CD4-positive, alpha-beta T cell (primary cell): ENCODE results near the gene PRSS27. TPM values are rescaled to one million over a fixed set of nuclear protein-coding genes. Genes with fewer than 3 reads are reported as not detected.
A peak's percentile ranks its signal among the peaks of the same experiment; 100 is the strongest.
"Not testable (repeated sequence)": the region's sequence is repeated elsewhere in the genome, so short reads cannot be mapped to it uniquely, and the experiment has no call there.

Experiments
- ATAC-seq: fragments of 200-7000 bp; cut with Tn5 transposase; one replicate; pipeline ENCODE4 v1.10.0; 2022; ENCODE audit warnings: mild to moderate bottlenecking; ENCODE audit not compliant: poor library complexity
- CTCF ChIA-PET: fragments of 350-600 bp; sonication (Branson Sonifier 250); formaldehyde crosslinking; loops from one replicate; lab custom pipeline; 2021; ENCODE audit warnings: antibody characterized with exemption, inconsistent platforms; lab: Charles Lee
- POLR2A ChIA-PET: fragments of 350-600 bp; sonication (Branson Sonifier 250); formaldehyde crosslinking; loops from one replicate; lab custom pipeline; 2021; ENCODE audit warnings: antibody characterized with exemption, inconsistent platforms; lab: Charles Lee
- DNase-seq, 14 experiments: peaks; one replicate each; pipeline ENCODE4 v3.0.0-alpha.2; 2013 to 2020; ENCODE audit warnings: mixed read lengths in 2 of 14
- H3K27ac ChIP-seq, 2 donors: one replicate each; pipeline versions ENCODE4 v1.5.1 to v1.7.0; 2013; ENCODE audit warnings: low read length in 2 of 2, low read depth in 1 of 2, mild to moderate bottlenecking in 1 of 2
- H3K27me3 ChIP-seq, 2 experiments: 1 replicate in 1 of 2; 2 replicates in 1 of 2; pipeline versions ENCODE4 v1.6.1 to v1.7.0; 2013; ENCODE audit warnings: low read length in 2 of 2, control low read depth in 1 of 2, mild to moderate bottlenecking in 1 of 2, moderate library complexity in 1 of 2; ENCODE audit not compliant: insufficient read depth in 2 of 2, control insufficient read depth in 1 of 2
- H3K36me3 ChIP-seq: one replicate; pipeline ENCODE4 v1.6.1; 2013; ENCODE audit warnings: low read length, control low read depth; ENCODE audit not compliant: insufficient read depth
- H3K4me1 ChIP-seq: one replicate; pipeline ENCODE4 v1.6.1; 2013; ENCODE audit warnings: low read length, control low read depth; ENCODE audit not compliant: insufficient read depth
- H3K4me3 ChIP-seq: one replicate; pipeline ENCODE4 v1.5.1; 2013; ENCODE audit warnings: mild to moderate bottlenecking, low read length, moderate library complexity
- H3K9me3 ChIP-seq, 2 experiments: 1 replicate in 1 of 2; 2 replicates in 1 of 2; pipeline versions ENCODE4 v1.6.1 to v1.7.0; 2013; ENCODE audit warnings: low read length in 2 of 2, mild to moderate bottlenecking in 2 of 2, control low read depth in 1 of 2, moderate library complexity in 1 of 2; ENCODE audit not compliant: control insufficient read depth in 1 of 2, insufficient read depth in 1 of 2
- H3K27ac Mint-ChIP-seq: one replicate; pipeline ENCODE4 v1.8.0; 2020; ENCODE audit warnings: mixed read lengths
- H3K27me3 Mint-ChIP-seq: one replicate; pipeline ENCODE4 v1.8.0; 2021; ENCODE audit warnings: mixed read lengths
- H3K36me3 Mint-ChIP-seq: one replicate; pipeline ENCODE4 v1.8.0; 2021; ENCODE audit warnings: low read depth, mixed read lengths
- H3K4me1 Mint-ChIP-seq: one replicate; pipeline ENCODE4 v1.8.0; 2021; ENCODE audit warnings: low read depth, mixed read lengths
- H3K4me3 Mint-ChIP-seq: one replicate; pipeline ENCODE4 v1.8.0; 2020; ENCODE audit warnings: mild to moderate bottlenecking, mixed read lengths
- H3K9me3 Mint-ChIP-seq: one replicate; pipeline ENCODE4 v1.8.0; 2020; ENCODE audit warnings: mixed read lengths
- CTCF ChIP-seq: fragments of 200-600 bp; IDR thresholded peaks from one replicate; pipeline ENCODE4 v1.8.0; 2022; ENCODE audit warnings: antibody characterized with exemption, mild to moderate bottlenecking
- intact Hi-C, 2 experiments: fragments of 100-400 bp; cut with DNase I in 1 of 2; cut with micrococcal nuclease in 1 of 2; formaldehyde crosslinking; loops; one replicate each; pipeline versions ENCODE4 v1.15.1 to v1.9.0; 2023 to 2025; cut with DNase I, micrococcal nuclease
- total RNA-seq, 174 experiments: library from RNA in 2 of 174; stranded (reverse) in 2 of 174; gene quantifications; one replicate each; pipeline ENCODE4 v1.2.3 and lab custom pipeline; 2021 to 2026

Gene PRSS27
- total RNA-seq, 2 experiments from 2014 or later = 0.28 to 0.44 TPM

DNA sequence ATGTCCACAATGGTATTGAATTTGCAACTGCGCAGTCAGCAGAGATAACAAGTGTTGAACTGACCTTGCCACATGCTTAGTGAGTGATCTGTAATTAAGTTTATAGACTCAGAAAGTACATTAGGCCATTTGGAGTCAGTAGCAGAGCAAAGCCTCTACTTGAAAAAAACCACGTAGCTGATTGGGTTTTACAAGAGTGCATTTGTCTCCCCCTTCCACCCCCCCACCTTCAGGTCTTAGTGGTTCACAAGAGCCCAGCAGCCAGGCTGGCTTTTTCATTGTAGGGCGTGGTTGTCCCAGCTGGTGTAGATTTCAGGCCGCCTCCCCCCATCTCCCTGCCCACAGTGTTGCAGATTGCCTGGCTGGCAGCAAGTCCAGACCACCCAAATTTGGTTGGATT lies 40.1 kb downstream of the PRSS27 start:
- H3K27me3 ChIP-seq, H3K27ac ChIP-seq, ATAC-seq, POLR2A ChIA-PET, H3K36me3 Mint-ChIP-seq, CTCF ChIA-PET, H3K27ac Mint-ChIP-seq, H3K9me3 ChIP-seq, H3K4me3 Mint-ChIP-seq, H3K36me3 ChIP-seq, H3K27me3 Mint-ChIP-seq, H3K4me3 ChIP-seq, H3K9me3 Mint-ChIP-seq: not testable (repeated sequence)
- intact Hi-C loops = loop anchor here in 1 of 2 experiments (5.0 kb wide), 1 partner anchor 633 kb away; the partner anchor contains the start of genes NTHL1 and TSC2
- peaks cover 24% of the 10 kb centered on the region for H3K4me1 ChIP-seq
- DNase-seq = peak in 1 of 14 experiments; percentile 16
- peaks cover 11% of the 10 kb centered on the region for H3K4me1 Mint-ChIP-seq

DNA sequence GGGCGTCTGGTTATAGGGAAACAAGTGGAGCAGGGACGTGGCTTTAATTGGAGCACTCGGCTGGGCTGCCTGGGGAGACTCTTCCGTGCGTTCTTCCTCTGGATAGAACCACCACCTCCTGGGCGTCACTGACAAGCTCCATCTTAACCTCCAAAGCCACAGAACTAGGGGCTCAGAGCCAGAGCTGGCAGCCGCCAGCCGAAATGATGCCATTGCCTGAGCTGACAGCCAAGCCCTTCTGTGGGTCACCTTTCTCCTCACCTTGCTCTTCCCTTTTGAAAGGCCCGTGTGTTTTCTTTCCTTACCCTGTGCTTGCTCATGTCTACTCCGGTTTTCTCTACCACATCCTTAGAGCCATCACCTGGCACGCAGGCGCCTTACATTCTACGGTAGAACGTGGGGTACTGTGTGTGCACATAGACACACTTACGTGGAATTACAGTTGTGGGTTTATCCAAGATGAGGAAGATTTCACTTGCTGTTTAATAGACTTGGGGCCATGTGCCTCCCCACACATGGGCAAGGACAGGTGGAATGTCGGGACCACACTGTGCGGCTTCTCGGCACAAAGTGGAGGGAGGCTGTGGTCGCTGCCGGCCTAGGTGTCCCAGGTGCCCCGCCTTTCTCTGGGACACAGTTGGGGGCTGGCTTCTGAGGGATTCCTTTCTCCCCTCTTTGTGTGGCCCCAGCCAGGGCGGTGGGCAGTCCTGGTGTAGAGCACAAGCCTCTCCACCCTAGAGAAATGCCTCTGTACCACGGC lies 41.6 kb downstream of the PRSS27 start:
- peaks cover 16% of the 10 kb centered on the region for H3K4me1 Mint-ChIP-seq
- H3K9me3 ChIP-seq, H3K4me3 ChIP-seq, H3K27ac Mint-ChIP-seq, ATAC-seq, H3K9me3 Mint-ChIP-seq, H3K27me3 ChIP-seq, H3K4me3 Mint-ChIP-seq, intact Hi-C loops, H3K27ac ChIP-seq, H3K36me3 ChIP-seq, H3K36me3 Mint-ChIP-seq, CTCF ChIA-PET, DNase-seq, POLR2A ChIA-PET, H3K27me3 Mint-ChIP-seq: not testable (repeated sequence)
- peaks cover 25% of the 10 kb centered on the region for H3K4me1 ChIP-seq

DNA sequence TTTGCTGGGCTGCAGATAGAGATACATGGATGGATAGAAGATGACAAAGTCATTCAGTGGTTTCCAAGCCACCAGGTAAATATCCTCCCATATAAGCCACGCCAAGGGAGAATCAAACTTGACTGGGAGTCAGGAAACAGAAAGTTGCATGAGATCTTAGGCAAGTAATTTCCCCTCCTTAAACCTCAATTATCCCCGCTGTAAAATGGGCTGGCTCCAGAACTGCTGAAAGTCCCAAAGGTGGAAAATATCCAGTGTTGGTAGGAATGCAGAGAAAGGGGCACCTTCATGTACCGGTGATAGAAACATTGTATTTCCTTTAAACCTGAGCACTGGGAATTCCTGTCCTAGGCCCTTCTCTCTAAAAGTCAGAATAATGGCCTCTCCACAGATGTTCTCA lies 43.1 kb downstream of the PRSS27 start:
- CTCF ChIA-PET, H3K36me3 Mint-ChIP-seq, POLR2A ChIA-PET, H3K4me3 ChIP-seq, H3K27me3 Mint-ChIP-seq, intact Hi-C loops, H3K36me3 ChIP-seq, H3K9me3 ChIP-seq, H3K27ac Mint-ChIP-seq, H3K4me1 Mint-ChIP-seq, DNase-seq, H3K27ac ChIP-seq, ATAC-seq, H3K27me3 ChIP-seq, H3K9me3 Mint-ChIP-seq: not testable (repeated sequence)
- H3K4me3 Mint-ChIP-seq = peak overlapping the region; percentile 43
- peaks cover 25% of the 10 kb centered on the region for H3K4me1 ChIP-seq

DNA sequence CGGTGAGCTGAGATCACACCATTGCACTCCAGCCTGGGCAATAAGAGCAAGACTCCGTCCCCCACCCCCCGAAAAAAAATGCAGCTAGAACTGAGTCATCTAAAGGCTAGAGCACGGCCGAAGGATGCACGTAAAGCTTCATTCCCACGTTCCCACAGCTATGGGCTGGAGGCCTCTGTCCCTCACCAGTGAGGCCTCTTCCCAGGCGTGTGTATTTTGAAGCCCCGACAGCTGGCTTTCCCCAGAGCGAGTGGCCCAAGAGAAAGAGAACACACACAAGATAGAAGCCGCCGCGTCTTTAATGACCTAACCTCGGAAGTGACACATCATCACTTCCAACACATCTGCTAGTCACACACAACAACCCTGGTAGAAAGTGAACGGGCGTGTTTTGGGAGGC lies 44.3 kb downstream of the PRSS27 start:
- H3K27ac ChIP-seq = no peak overlapping the region
- H3K36me3 Mint-ChIP-seq = no peaks in the 10 kb centered on the region
- peaks cover 9% of the 10 kb centered on the region for H3K4me1 Mint-ChIP-seq
- POLR2A ChIA-PET = no interaction called here
- CTCF ChIA-PET = no interaction called here
- ATAC-seq = no peak
- intact Hi-C loops = no loop called here
- H3K9me3 ChIP-seq = no peaks in the 10 kb centered on the region
- H3K4me3 Mint-ChIP-seq = peak overlapping the region; percentile 45
- H3K27me3 Mint-ChIP-seq = no peaks in the 10 kb centered on the region
- H3K4me3 ChIP-seq = no peak overlapping the region
- H3K27me3 ChIP-seq = no peaks in the 10 kb centered on the region
- peak in 1 of 14 experiments; percentile 12 for DNase-seq
- H3K4me1 ChIP-seq = peaks cover 29% of the 10 kb centered on the region
- no peak for TF ChIP-seq CTCF
- no peaks in the 10 kb centered on the region for H3K36me3 ChIP-seq
- H3K9me3 Mint-ChIP-seq = no peaks in the 10 kb centered on the region
- H3K27ac Mint-ChIP-seq = no peak overlapping the region
